ENCODE results near the gene AGT.

DNA sequence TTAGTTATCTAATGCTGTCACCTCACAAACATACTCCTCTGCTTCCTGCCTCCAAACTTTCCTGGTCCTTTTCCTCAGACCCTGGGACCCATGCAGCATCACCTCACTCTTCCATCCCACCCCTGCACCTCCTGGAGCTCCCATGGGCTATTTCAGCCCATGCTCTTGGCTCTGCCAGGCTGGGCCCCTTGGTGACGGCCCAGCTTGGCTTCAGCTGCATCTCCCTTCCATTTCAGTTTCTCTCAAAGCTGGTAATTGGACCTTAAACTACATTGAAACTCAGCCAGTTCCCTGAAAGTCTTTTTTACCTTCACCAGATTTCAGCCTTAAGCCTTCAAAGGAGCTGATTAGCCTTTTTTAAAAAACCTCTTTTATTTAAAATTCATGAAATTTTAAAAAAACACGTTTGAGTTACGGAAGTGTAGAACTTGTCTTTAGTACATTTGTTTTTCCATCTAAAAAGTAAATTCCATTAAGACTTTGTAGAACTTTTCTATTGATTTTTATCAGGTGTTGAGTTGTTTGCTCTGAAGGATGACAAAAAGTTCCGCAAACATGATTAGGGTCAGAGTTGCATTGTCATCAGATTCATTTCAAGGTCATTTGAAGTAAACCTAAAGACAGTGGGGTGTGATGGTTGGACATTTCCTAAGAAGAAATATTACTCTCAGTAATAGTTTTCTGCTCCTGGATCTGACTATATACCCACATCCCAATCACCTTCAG is 33.5 kb downstream of the AGT start:
- TF ChIP-seq, protein P1, sequence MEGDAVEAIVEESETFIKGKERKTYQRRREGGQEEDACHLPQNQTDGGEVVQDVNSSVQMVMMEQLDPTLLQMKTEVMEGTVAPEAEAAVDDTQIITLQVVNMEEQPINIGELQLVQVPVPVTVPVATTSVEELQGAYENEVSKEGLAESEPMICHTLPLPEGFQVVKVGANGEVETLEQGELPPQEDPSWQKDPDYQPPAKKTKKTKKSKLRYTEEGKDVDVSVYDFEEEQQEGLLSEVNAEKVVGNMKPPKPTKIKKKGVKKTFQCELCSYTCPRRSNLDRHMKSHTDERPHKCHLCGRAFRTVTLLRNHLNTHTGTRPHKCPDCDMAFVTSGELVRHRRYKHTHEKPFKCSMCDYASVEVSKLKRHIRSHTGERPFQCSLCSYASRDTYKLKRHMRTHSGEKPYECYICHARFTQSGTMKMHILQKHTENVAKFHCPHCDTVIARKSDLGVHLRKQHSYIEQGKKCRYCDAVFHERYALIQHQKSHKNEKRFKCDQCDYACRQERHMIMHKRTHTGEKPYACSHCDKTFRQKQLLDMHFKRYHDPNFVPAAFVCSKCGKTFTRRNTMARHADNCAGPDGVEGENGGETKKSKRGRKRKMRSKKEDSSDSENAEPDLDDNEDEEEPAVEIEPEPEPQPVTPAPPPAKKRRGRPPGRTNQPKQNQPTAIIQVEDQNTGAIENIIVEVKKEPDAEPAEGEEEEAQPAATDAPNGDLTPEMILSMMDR (conservative IDR thresholded peaks at IDR 0.05; ENCODE audit: low read depth in 2 of 2): no peak
- TF ChIP-seq POLR2AphosphoS5 (IDR thresholded peaks at IDR 0.05; ENCODE audit: low read depth): no peak
- no peak for TF ChIP-seq REST (IDR thresholded peaks at IDR 0.05; ENCODE audit: unreplicated experiment)
- no peak for TF ChIP-seq NANOG (IDR thresholded peaks at IDR 0.05; ENCODE audit: borderline replicate concordance)
